SK-N-SH treated with all-trans-retinoic acid at 6 μM for 48 hours (cell line): ENCODE data around the gene AUNIP.

Experiments used
- ATAC-seq: fragments of 200-7000 bp; cut with Tn5 transposase; 3 replicates; pipeline ENCODE4 v1.9.1; 2020; ENCODE audit warnings: mild to moderate bottlenecking, moderate library complexity
- ARNTL ChIP-seq: fragments of 450-650 bp; formaldehyde crosslinking; IDR thresholded peaks from 2 replicates; pipeline ENCODE4 v1.5.0; 2020; ENCODE audit warnings: low read depth, mild to moderate bottlenecking, moderate library complexity, borderline replicate concordance
- BACH2 ChIP-seq: fragments of 250-450 bp; sonication (Bioruptor Pico); IDR thresholded peaks from 2 replicates; pipeline ENCODE4 v1.9.0; 2021; ENCODE audit warnings: mild to moderate bottlenecking, borderline replicate concordance
- CSDC2 ChIP-seq: fragments of 250-450 bp; sonication (Bioruptor Pico); IDR thresholded peaks from 2 replicates; pipeline ENCODE4 v1.5.0; 2020; ENCODE audit warnings: mild to moderate bottlenecking, moderate library complexity
- ESRRG ChIP-seq: fragments of 250-450 bp; sonication (Bioruptor Pico); IDR thresholded peaks from 2 replicates; pipeline ENCODE4 v1.6.1; 2021; ENCODE audit warnings: mild to moderate bottlenecking
- GLIS3 ChIP-seq: fragments of 250-450 bp; sonication (Bioruptor Pico); IDR thresholded peaks from 2 replicates; pipeline ENCODE4 v1.5.0; 2020; ENCODE audit warnings: mild to moderate bottlenecking, moderate library complexity
- ISL1 ChIP-seq: fragments of 250-450 bp; sonication (Bioruptor Pico); IDR thresholded peaks from 2 replicates; pipeline ENCODE4 v2.1.2; 2022; ENCODE audit warnings: mild to moderate bottlenecking, moderate library complexity
- OSR1 ChIP-seq: fragments of 250-450 bp; sonication (Bioruptor Pico); IDR thresholded peaks from 2 replicates; pipeline ENCODE4 v1.8.0; 2022; ENCODE audit warnings: moderate library complexity, mild to moderate bottlenecking, inconsistent platforms
- PPARA ChIP-seq: fragments of 250-450 bp; sonication (Bioruptor Pico); IDR thresholded peaks from 2 replicates; pipeline ENCODE4 v1.5.0; 2020; ENCODE audit warnings: mild to moderate bottlenecking, borderline replicate concordance
- RARB ChIP-seq: fragments of 250-450 bp; sonication (Bioruptor Pico); IDR thresholded peaks from 2 replicates; pipeline ENCODE4 v1.8.0; 2021; ENCODE audit warnings: mild to moderate bottlenecking, moderate library complexity
- SNAI2 ChIP-seq: fragments of 250-450 bp; sonication (Bioruptor Pico); IDR thresholded peaks from 2 replicates; pipeline ENCODE4 v1.5.0; 2020; ENCODE audit warnings: mild to moderate bottlenecking, moderate library complexity
- ZC3H10 ChIP-seq: fragments of 250-450 bp; sonication (Bioruptor Pico); IDR thresholded peaks from 2 replicates; pipeline ENCODE4 v1.5.1; 2021; ENCODE audit warnings: mild to moderate bottlenecking, moderate library complexity
- ZFP3 ChIP-seq: fragments of 250-450 bp; sonication (Bioruptor Pico); IDR thresholded peaks from 2 replicates; pipeline ENCODE4 v1.5.0; 2020; ENCODE audit warnings: mild to moderate bottlenecking, moderate library complexity
- ZFP30 ChIP-seq: fragments of 450-650 bp; formaldehyde crosslinking; IDR thresholded peaks from 2 replicates; pipeline ENCODE4 v1.5.0; 2022; ENCODE audit warnings: mild to moderate bottlenecking, moderate library complexity
- ZNF565 ChIP-seq: fragments of 450-650 bp; formaldehyde crosslinking; conservative IDR thresholded peaks from 2 replicates; pipeline ENCODE4 v1.5.0; 2020; ENCODE audit warnings: low read depth, mild to moderate bottlenecking, moderate library complexity
- ZNF70 ChIP-seq: fragments of 450-650 bp; formaldehyde crosslinking; IDR thresholded peaks from 2 replicates; pipeline ENCODE4 v1.5.0; 2020; ENCODE audit warnings: mild to moderate bottlenecking, moderate library complexity
- ZNF8 ChIP-seq: fragments of 450-650 bp; formaldehyde crosslinking; IDR thresholded peaks from 2 replicates; pipeline ENCODE4 v1.5.0; 2020; ENCODE audit warnings: mild to moderate bottlenecking, moderate library complexity
- TF ChIP-seq, protein P1 (sequence below): fragments of 250-450 bp; sonication (Bioruptor Pico); IDR thresholded peaks from 2 replicates; pipeline ENCODE4 v1.8.0; 2021; ENCODE audit warnings: low read depth, mild to moderate bottlenecking, moderate library complexity, borderline replicate concordance
- TF ChIP-seq, protein P2 (sequence below): fragments of 250-450 bp; sonication (Bioruptor Pico); IDR thresholded peaks from 2 replicates; pipeline ENCODE4 v1.5.0; 2020; ENCODE audit warnings: mild to moderate bottlenecking, moderate library complexity
- TF ChIP-seq, protein P3 (sequence below): fragments of 250-450 bp; sonication (Bioruptor Pico); IDR thresholded peaks from 2 replicates; pipeline ENCODE4 v1.8.0; 2020; ENCODE audit warnings: mild to moderate bottlenecking, moderate library complexity, borderline replicate concordance
- TF ChIP-seq, protein P4 (sequence below): fragments of 250-450 bp; sonication (Bioruptor Pico); IDR thresholded peaks from 2 replicates; pipeline ENCODE4 v1.5.1; 2020; ENCODE audit warnings: low read depth, mild to moderate bottlenecking, moderate library complexity
- TF ChIP-seq, protein P5 (sequence below): fragments of 250-450 bp; sonication (Bioruptor Pico); IDR thresholded peaks from 2 replicates; pipeline ENCODE4 v1.5.1; 2021; ENCODE audit warnings: mild to moderate bottlenecking, moderate library complexity

The AUNIP gene

DNA sequence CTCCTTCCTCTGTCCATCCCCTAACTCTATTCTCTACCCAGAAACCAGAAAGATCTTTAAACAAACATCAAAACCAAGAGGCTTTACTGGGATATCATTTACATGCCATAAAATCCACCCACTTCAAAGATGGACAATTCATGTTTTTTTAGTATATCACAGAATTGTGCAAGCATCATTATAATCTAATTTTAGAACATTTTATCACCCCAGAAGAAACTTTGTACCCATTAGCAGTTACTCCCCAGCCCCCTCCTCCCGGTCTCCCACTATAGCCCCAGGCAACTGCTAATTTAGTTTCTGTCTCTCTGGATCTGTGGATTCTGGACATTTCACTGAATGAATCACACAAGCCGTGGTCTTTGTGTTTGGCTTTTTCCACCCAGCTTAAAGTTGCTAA, 64.0 kb downstream of the AUNIP start:
- ATAC-seq, result no peak
- TF ChIP-seq BACH2 (CRISPR knock-in tag), result no peak
- TF ChIP-seq, protein P1, sequence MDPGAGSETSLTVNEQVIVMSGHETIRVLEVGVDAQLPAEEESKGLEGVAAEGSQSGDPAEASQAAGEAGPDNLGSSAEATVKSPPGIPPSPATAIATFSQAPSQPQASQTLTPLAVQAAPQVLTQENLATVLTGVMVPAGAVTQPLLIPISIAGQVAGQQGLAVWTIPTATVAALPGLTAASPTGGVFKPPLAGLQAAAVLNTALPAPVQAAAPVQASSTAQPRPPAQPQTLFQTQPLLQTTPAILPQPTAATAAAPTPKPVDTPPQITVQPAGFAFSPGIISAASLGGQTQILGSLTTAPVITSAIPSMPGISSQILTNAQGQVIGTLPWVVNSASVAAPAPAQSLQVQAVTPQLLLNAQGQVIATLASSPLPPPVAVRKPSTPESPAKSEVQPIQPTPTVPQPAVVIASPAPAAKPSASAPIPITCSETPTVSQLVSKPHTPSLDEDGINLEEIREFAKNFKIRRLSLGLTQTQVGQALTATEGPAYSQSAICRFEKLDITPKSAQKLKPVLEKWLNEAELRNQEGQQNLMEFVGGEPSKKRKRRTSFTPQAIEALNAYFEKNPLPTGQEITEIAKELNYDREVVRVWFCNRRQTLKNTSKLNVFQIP (CRISPR knock-in tag), result no peak
- TF ChIP-seq ZNF565 (CRISPR knock-in tag), result no peak
- no peak for TF ChIP-seq ZFP30 (CRISPR knock-in tag)
- no peak for TF ChIP-seq ISL1 (CRISPR knock-in tag)
- TF ChIP-seq, protein P2, sequence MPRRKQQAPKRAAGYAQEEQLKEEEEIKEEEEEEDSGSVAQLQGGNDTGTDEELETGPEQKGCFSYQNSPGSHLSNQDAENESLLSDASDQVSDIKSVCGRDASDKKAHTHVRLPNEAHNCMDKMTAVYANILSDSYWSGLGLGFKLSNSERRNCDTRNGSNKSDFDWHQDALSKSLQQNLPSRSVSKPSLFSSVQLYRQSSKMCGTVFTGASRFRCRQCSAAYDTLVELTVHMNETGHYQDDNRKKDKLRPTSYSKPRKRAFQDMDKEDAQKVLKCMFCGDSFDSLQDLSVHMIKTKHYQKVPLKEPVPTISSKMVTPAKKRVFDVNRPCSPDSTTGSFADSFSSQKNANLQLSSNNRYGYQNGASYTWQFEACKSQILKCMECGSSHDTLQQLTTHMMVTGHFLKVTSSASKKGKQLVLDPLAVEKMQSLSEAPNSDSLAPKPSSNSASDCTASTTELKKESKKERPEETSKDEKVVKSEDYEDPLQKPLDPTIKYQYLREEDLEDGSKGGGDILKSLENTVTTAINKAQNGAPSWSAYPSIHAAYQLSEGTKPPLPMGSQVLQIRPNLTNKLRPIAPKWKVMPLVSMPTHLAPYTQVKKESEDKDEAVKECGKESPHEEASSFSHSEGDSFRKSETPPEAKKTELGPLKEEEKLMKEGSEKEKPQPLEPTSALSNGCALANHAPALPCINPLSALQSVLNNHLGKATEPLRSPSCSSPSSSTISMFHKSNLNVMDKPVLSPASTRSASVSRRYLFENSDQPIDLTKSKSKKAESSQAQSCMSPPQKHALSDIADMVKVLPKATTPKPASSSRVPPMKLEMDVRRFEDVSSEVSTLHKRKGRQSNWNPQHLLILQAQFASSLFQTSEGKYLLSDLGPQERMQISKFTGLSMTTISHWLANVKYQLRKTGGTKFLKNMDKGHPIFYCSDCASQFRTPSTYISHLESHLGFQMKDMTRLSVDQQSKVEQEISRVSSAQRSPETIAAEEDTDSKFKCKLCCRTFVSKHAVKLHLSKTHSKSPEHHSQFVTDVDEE (CRISPR knock-in tag), result no peak
- TF ChIP-seq SNAI2 (CRISPR knock-in tag), result no peak
- TF ChIP-seq ZNF70 (CRISPR knock-in tag), result no peak
- no peak for TF ChIP-seq RARB (CRISPR knock-in tag)
- TF ChIP-seq ZC3H10 (CRISPR knock-in tag), result no peak
- TF ChIP-seq, protein P3, sequence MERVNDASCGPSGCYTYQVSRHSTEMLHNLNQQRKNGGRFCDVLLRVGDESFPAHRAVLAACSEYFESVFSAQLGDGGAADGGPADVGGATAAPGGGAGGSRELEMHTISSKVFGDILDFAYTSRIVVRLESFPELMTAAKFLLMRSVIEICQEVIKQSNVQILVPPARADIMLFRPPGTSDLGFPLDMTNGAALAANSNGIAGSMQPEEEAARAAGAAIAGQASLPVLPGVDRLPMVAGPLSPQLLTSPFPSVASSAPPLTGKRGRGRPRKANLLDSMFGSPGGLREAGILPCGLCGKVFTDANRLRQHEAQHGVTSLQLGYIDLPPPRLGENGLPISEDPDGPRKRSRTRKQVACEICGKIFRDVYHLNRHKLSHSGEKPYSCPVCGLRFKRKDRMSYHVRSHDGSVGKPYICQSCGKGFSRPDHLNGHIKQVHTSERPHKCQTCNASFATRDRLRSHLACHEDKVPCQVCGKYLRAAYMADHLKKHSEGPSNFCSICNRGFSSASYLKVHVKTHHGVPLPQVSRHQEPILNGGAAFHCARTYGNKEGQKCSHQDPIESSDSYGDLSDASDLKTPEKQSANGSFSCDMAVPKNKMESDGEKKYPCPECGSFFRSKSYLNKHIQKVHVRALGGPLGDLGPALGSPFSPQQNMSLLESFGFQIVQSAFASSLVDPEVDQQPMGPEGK (CRISPR knock-in tag), result no peak
- TF ChIP-seq CSDC2 (CRISPR knock-in tag), result no peak
- TF ChIP-seq OSR1 (CRISPR knock-in tag), result no peak
- TF ChIP-seq, protein P4, sequence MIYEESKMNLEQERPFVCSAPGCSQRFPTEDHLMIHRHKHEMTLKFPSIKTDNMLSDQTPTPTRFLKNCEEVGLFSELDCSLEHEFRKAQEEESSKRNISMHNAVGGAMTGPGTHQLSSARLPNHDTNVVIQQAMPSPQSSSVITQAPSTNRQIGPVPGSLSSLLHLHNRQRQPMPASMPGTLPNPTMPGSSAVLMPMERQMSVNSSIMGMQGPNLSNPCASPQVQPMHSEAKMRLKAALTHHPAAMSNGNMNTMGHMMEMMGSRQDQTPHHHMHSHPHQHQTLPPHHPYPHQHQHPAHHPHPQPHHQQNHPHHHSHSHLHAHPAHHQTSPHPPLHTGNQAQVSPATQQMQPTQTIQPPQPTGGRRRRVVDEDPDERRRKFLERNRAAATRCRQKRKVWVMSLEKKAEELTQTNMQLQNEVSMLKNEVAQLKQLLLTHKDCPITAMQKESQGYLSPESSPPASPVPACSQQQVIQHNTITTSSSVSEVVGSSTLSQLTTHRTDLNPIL, result no peak
- TF ChIP-seq GLIS3 (CRISPR knock-in tag), result no peak
- TF ChIP-seq PPARA (CRISPR knock-in tag), result no peak
- no peak for TF ChIP-seq ZNF8 (CRISPR knock-in tag)

DNA sequence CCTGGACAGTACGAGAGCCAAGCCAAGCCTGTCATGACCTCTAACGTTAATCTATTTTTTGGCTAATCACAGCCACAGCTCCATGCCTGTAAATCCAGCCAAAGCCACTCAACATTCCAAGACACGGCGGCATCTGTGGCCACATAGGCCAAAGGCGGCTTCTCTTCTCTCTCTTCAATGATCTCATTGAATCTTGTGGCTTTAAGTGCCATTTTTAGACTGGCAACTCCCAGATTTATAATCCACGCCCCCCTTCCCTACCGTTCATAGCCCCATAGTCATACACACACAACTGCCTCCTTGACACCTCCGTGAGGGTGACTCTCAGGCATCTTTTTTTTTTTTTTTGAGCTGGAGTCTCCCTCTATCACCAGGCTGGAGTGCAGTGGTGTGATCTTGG, 64.9 kb downstream of the AUNIP start:
- no peak for ATAC-seq
- TF ChIP-seq RARB (CRISPR knock-in tag) (no peak), GLIS3 (CRISPR knock-in tag) (no peak), SNAI2 (CRISPR knock-in tag) (no peak), ESRRG (CRISPR knock-in tag) (no peak), ARNTL (no peak), ISL1 (CRISPR knock-in tag) (no peak), ZFP3 (no peak), CSDC2 (CRISPR knock-in tag) (no peak), ZNF70 (CRISPR knock-in tag) (no peak), ZNF565 (CRISPR knock-in tag) (no peak)
- TF ChIP-seq, protein P1 (CRISPR knock-in tag), result no peak
- TF ChIP-seq, protein P5, sequence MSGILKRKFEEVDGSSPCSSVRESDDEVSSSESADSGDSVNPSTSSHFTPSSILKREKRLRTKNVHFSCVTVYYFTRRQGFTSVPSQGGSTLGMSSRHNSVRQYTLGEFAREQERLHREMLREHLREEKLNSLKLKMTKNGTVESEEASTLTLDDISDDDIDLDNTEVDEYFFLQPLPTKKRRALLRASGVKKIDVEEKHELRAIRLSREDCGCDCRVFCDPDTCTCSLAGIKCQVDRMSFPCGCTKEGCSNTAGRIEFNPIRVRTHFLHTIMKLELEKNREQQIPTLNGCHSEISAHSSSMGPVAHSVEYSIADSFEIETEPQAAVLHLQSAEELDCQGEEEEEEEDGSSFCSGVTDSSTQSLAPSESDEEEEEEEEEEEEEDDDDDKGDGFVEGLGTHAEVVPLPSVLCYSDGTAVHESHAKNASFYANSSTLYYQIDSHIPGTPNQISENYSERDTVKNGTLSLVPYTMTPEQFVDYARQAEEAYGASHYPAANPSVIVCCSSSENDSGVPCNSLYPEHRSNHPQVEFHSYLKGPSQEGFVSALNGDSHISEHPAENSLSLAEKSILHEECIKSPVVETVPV (CRISPR knock-in tag), result no peak
- TF ChIP-seq, protein P2 (CRISPR knock-in tag), result no peak
- TF ChIP-seq, all 23 proteins: peak for 0
